H9 (cell line): ENCODE data around the gene AXIN2. TPM values are rescaled to one million over a fixed set of nuclear protein-coding genes. Genes with fewer than 3 reads are reported as not detected.

ENCODE experiments used
- DNase-seq: peaks from one replicate; pipeline ENCODE4 v3.0.0-alpha.2; 2017
- H2AFZ ChIP-seq: one replicate; pipeline ENCODE4 v1.6.1; 2013; ENCODE audit warnings: mild to moderate bottlenecking, low read length, control low read depth, moderate library complexity
- H2AK5ac ChIP-seq: 2 replicates; pipeline ENCODE4 v1.6.1; 2013; ENCODE audit warnings: low read length, control low read depth, mixed read lengths; ENCODE audit not compliant: insufficient read length
- H2BK120ac ChIP-seq: one replicate; pipeline ENCODE4 v1.6.1; 2013; ENCODE audit warnings: low read depth, mild to moderate bottlenecking, low read length, control low read depth, inconsistent platforms; ENCODE audit not compliant: poor library complexity, severe bottlenecking
- H2BK12ac ChIP-seq: 2 replicates; pipeline ENCODE4 v1.6.1; 2013; ENCODE audit warnings: low read length, control low read depth, mixed read lengths, low read depth; ENCODE audit not compliant: insufficient read length
- H2BK15ac ChIP-seq: 2 replicates; pipeline ENCODE4 v1.6.1; 2013; ENCODE audit warnings: low read depth, low read length, control low read depth
- H2BK20ac ChIP-seq: one replicate; pipeline ENCODE4 v1.6.1; 2013; ENCODE audit warnings: low read depth, mild to moderate bottlenecking, low read length, control low read depth, inconsistent platforms; ENCODE audit not compliant: poor library complexity, severe bottlenecking
- H2BK5ac ChIP-seq: 2 replicates; pipeline ENCODE4 v1.6.1; 2013; ENCODE audit warnings: low read length, control low read depth, mixed read lengths; ENCODE audit not compliant: insufficient read length
- H3K14ac ChIP-seq: 2 replicates; pipeline ENCODE4 v1.6.1; 2013; ENCODE audit warnings: low read length, control low read depth; ENCODE audit not compliant: insufficient read depth
- H3K18ac ChIP-seq: 2 replicates; pipeline ENCODE4 v1.6.1; 2013; ENCODE audit warnings: low read depth, mild to moderate bottlenecking, mixed read lengths, low read length, control low read depth; ENCODE audit not compliant: insufficient read length
- H3K23ac ChIP-seq: 2 replicates; pipeline ENCODE4 v1.6.1; 2013; ENCODE audit warnings: low read length, control low read depth, mixed read lengths, low read depth; ENCODE audit not compliant: insufficient read length
- H3K23me2 ChIP-seq: 2 replicates; pipeline ENCODE4 v1.6.1; 2013; ENCODE audit warnings: low read depth, mild to moderate bottlenecking, mixed read lengths, low read length, control low read depth; ENCODE audit not compliant: insufficient read length, poor library complexity, severe bottlenecking
- H3K27ac ChIP-seq: 2 replicates; pipeline ENCODE4 v1.5.1; 2013; ENCODE audit warnings: low read length, control low read depth, mixed read lengths, low read depth; ENCODE audit not compliant: insufficient read length
- H3K27me3 ChIP-seq: 2 replicates; pipeline ENCODE4 v1.6.1; 2013; ENCODE audit warnings: low read length, control low read depth, inconsistent platforms; ENCODE audit not compliant: insufficient read depth
- H3K4ac ChIP-seq: 2 replicates; pipeline ENCODE4 v1.6.1; 2013; ENCODE audit warnings: low read depth, mild to moderate bottlenecking, control low read depth, inconsistent platforms, low read length, moderate library complexity
- H3K4me1 ChIP-seq: 2 replicates; pipeline ENCODE4 v1.6.1; 2013; ENCODE audit warnings: low read length, control low read depth, inconsistent platforms; ENCODE audit not compliant: insufficient read depth
- H3K4me2 ChIP-seq: 2 replicates; pipeline ENCODE4 v1.6.1; 2013; ENCODE audit warnings: low read length, control low read depth, mixed read lengths; ENCODE audit not compliant: insufficient read length, insufficient read depth
- H3K56ac ChIP-seq: 2 replicates; pipeline ENCODE4 v1.6.1; 2013; ENCODE audit warnings: low read depth, mild to moderate bottlenecking, mixed read lengths, low read length, control low read depth; ENCODE audit not compliant: insufficient read length
- H3K79me1 ChIP-seq: 2 replicates; pipeline ENCODE4 v1.6.1; 2013; ENCODE audit warnings: low read depth, mild to moderate bottlenecking, moderate library complexity, low read length, control low read depth, inconsistent platforms; ENCODE audit not compliant: insufficient read depth, poor library complexity, severe bottlenecking
- H3K79me2 ChIP-seq: 2 replicates; pipeline ENCODE4 v1.6.1; 2013; ENCODE audit warnings: low read length, control low read depth, inconsistent platforms; ENCODE audit not compliant: insufficient read depth
- H3K9ac ChIP-seq: 2 replicates; pipeline ENCODE4 v1.6.1; 2013; ENCODE audit warnings: low read length, control low read depth, mixed read lengths; ENCODE audit not compliant: insufficient read length; ENCODE audit errors: extremely low read depth
- H3K9me3 ChIP-seq: one replicate; pipeline ENCODE4 v1.6.1; 2013; ENCODE audit warnings: low read depth, low read length, inconsistent platforms; ENCODE audit not compliant: control insufficient read depth
- H3T11ph ChIP-seq: one replicate; pipeline ENCODE4 v1.6.1; 2013; ENCODE audit warnings: mild to moderate bottlenecking, low read length, control low read depth, inconsistent platforms
- H4K20me1 ChIP-seq: one replicate; pipeline ENCODE4 v1.6.1; 2013; ENCODE audit not compliant: control insufficient read depth, insufficient read length, insufficient read depth
- H4K5ac ChIP-seq: 2 replicates; pipeline ENCODE4 v1.6.1; 2013; ENCODE audit warnings: low read depth, mild to moderate bottlenecking, mixed read lengths, low read length, control low read depth; ENCODE audit not compliant: insufficient read length
- H4K8ac ChIP-seq: replicated peaks from 2 replicates; pipeline ENCODE4 v1.6.1; 2013; ENCODE audit warnings: low read length, control low read depth, mixed read lengths, low read depth; ENCODE audit not compliant: insufficient read length
- H4K91ac ChIP-seq: 2 replicates; pipeline ENCODE4 v1.6.1; 2013; ENCODE audit warnings: low read depth, mild to moderate bottlenecking, moderate library complexity, mixed read lengths, low read length, control low read depth; ENCODE audit not compliant: insufficient read length
- H3K27ac Mint-ChIP-seq, 3 experiments: 2 replicates in 2 of 3; 3 replicates in 1 of 3; pipeline ENCODE4 v1.8.0; 2020 to 2021; ENCODE audit warnings: mixed read lengths in 3 of 3, mild to moderate bottlenecking in 1 of 3, moderate library complexity in 1 of 3
- H3K27me3 Mint-ChIP-seq: 2 replicates; pipeline ENCODE4 v1.8.0; 2021; ENCODE audit warnings: low read depth, mild to moderate bottlenecking, moderate library complexity, mixed read lengths
- H3K36me3 Mint-ChIP-seq, 3 experiments: 2 replicates in 2 of 3; 3 replicates in 1 of 3; pipeline ENCODE4 v1.8.0; 2020 to 2021; ENCODE audit warnings: low read depth in 3 of 3, mixed read lengths in 3 of 3; ENCODE audit not compliant: insufficient read depth in 1 of 3
- H3K4me1 Mint-ChIP-seq, 2 experiments: 2 replicates each; pipeline ENCODE4 v1.8.0; 2020; ENCODE audit warnings: mixed read lengths in 2 of 2
- H3K4me3 Mint-ChIP-seq, 2 experiments: 2 replicates in 1 of 2; 3 replicates in 1 of 2; pipeline ENCODE4 v1.8.0; 2020 to 2021; ENCODE audit warnings: mild to moderate bottlenecking in 2 of 2, mixed read lengths in 2 of 2, moderate library complexity in 1 of 2
- H3K9me3 Mint-ChIP-seq, 2 experiments: 2 replicates in 1 of 2; 3 replicates in 1 of 2; pipeline ENCODE4 v1.8.0; 2020; ENCODE audit warnings: mild to moderate bottlenecking in 2 of 2, mixed read lengths in 2 of 2, moderate library complexity in 1 of 2
- WGBS: extraction: QIAGEN DNeasy Blood & Tissue Kit; methylation state at CpG from one replicate; pipeline ENCODE4 v1.1.7; 2013; ENCODE audit warnings: missing lambda C conversion rate, low lambda C conversion rate, mixed read lengths; ENCODE audit not compliant: insufficient read length; ENCODE audit errors: extremely low coverage; 5-methylcytosine and 5-hydroxymethylcytosine counted together
- total RNA-seq: library from RNA; stranded (reverse); gene quantifications from 2 replicates; pipeline ENCODE4 v1.2.1, GENCODE V29; 2021
- TF ChIP-seq, protein P1 (sequence below): fragments of 200-600 bp; sonication (generic); conservative IDR thresholded peaks from 3 replicates; pipeline ENCODE4 v1.8.0; 2021; ENCODE audit warnings: antibody characterized with exemption, mild to moderate bottlenecking

Gene AXIN2
- total RNA-seq, 1 experiment from 2014 or later: 35.0 TPM

DNA sequence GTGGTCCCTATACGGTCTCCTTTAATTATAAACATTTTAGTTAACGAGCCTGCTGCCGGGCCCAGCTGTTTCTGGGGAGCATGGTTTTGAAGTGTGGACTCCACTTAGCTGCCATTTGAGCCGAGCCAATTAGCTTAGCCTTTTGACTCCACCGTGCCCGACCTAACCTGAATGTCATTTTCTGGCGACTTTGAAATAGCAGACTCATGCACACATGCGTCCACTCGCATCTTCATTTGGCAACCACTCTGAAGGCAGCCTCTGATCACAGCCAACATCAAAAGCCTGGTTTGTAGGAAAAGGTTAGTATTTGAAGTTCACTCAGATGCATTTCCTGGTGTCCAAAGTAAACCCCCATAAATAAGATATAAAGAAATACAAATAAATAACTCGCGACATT is 16.8 kb downstream of the AXIN2 start:
- H3K4me3 Mint-ChIP-seq: no peak overlapping the region
- H3T11ph ChIP-seq: no peak overlapping the region
- peaks cover 58 to 69% of the 10 kb centered on the region in 2 experiments for H3K4me1 Mint-ChIP-seq
- H3K27ac ChIP-seq: no peak overlapping the region
- H2BK120ac ChIP-seq: no peak overlapping the region
- peaks cover 32% of the 10 kb centered on the region; the same call in 1 of the 2 replicates for H3K79me2 ChIP-seq
- H3K27me3 ChIP-seq: no peaks in the 10 kb centered on the region; the same call in 1 of the 2 replicates
- H3K27ac Mint-ChIP-seq: peak overlapping the region in 1 of 3 experiments; percentile 60; a peak in 1 of 7 replicates
- H3K9ac ChIP-seq: no peak overlapping the region
- H2BK20ac ChIP-seq: no peak overlapping the region
- H4K5ac ChIP-seq: no peak overlapping the region
- H2BK15ac ChIP-seq: no peak overlapping the region
- H3K23me2 ChIP-seq: no peaks in the 10 kb centered on the region
- no peak overlapping the region for H2BK5ac ChIP-seq
- peaks cover 14% of the 10 kb centered on the region for H3K4me1 ChIP-seq
- H3K9me3 ChIP-seq: no peaks in the 10 kb centered on the region
- no peaks in the 10 kb centered on the region for H3K9me3 Mint-ChIP-seq
- TF ChIP-seq, protein P1, sequence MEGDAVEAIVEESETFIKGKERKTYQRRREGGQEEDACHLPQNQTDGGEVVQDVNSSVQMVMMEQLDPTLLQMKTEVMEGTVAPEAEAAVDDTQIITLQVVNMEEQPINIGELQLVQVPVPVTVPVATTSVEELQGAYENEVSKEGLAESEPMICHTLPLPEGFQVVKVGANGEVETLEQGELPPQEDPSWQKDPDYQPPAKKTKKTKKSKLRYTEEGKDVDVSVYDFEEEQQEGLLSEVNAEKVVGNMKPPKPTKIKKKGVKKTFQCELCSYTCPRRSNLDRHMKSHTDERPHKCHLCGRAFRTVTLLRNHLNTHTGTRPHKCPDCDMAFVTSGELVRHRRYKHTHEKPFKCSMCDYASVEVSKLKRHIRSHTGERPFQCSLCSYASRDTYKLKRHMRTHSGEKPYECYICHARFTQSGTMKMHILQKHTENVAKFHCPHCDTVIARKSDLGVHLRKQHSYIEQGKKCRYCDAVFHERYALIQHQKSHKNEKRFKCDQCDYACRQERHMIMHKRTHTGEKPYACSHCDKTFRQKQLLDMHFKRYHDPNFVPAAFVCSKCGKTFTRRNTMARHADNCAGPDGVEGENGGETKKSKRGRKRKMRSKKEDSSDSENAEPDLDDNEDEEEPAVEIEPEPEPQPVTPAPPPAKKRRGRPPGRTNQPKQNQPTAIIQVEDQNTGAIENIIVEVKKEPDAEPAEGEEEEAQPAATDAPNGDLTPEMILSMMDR: no peak
- H3K14ac ChIP-seq: no peak overlapping the region
- peaks cover 3% of the 10 kb centered on the region for H4K20me1 ChIP-seq
- no peak overlapping the region for H3K56ac ChIP-seq
- H3K27me3 Mint-ChIP-seq: no peaks in the 10 kb centered on the region
- H4K91ac ChIP-seq: no peak overlapping the region
- no peak overlapping the region for H3K4ac ChIP-seq
- no peak for DNase-seq
- H4K8ac ChIP-seq: no peak overlapping the region
- peaks cover 27 to 87% (median 71%) of the 10 kb centered on the region in 3 experiments for H3K36me3 Mint-ChIP-seq
- no peak overlapping the region for H2BK12ac ChIP-seq
- H3K79me1 ChIP-seq: peaks cover 17% of the 10 kb centered on the region
- H2AK5ac ChIP-seq: no peak overlapping the region
- no peak overlapping the region for H2AFZ ChIP-seq
- no peak overlapping the region for H3K4me2 ChIP-seq
- H3K23ac ChIP-seq: no peak overlapping the region
- H3K18ac ChIP-seq: no peak overlapping the region
- WGBS: no CpG with 5 or more reads among the region's 11 CpGs
